ENCODE data around the gene PROSER3.
"Not testable (repeated sequence)": the region's sequence is repeated elsewhere in the genome, so short reads cannot be mapped to it uniquely, and the experiment has no call there.

PROSER3 gene

DNA sequence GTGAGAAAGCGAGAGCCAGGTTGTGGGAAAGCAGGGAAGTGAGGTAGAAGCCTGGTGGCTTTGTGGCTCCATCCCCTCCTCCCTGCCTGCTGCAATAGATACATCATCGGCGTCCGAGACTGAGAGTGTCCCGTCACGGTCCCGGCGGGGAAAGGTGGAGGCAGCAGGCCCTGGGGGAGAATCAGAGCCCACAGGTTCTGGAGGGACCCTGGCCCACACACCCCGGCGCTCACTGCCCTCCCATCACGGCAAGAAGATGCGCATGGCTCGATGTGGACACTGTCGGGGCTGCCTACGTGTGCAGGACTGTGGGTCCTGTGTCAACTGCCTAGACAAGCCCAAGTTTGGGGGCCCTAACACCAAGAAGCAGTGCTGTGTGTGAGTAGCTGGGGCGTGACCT, 35.1 kb upstream of the PROSER3 start:
- no peak for DNase-seq (ENCODE audit: low spot score)

- no peak for DNase-seq (ENCODE audit: low spot score)
Observed at GRCh38 chr19:35723671-35724070, 34.3 kb upstream of the PROSER3 start.

- DNase-seq (ENCODE audit: low spot score): not testable (repeated sequence)
Observed at GRCh38 chr19:35724132-35724531, 33.8 kb upstream of the PROSER3 start.

- DNase-seq (ENCODE audit: low spot score): no peak
Observed at GRCh38 chr19:35724560-35724959, 33.4 kb upstream of the PROSER3 start.

GRCh38 chr19:35725216-35725861, 32.6 kb upstream of the PROSER3 start:
- DNase-seq (ENCODE audit: low spot score): no peak

DNA sequence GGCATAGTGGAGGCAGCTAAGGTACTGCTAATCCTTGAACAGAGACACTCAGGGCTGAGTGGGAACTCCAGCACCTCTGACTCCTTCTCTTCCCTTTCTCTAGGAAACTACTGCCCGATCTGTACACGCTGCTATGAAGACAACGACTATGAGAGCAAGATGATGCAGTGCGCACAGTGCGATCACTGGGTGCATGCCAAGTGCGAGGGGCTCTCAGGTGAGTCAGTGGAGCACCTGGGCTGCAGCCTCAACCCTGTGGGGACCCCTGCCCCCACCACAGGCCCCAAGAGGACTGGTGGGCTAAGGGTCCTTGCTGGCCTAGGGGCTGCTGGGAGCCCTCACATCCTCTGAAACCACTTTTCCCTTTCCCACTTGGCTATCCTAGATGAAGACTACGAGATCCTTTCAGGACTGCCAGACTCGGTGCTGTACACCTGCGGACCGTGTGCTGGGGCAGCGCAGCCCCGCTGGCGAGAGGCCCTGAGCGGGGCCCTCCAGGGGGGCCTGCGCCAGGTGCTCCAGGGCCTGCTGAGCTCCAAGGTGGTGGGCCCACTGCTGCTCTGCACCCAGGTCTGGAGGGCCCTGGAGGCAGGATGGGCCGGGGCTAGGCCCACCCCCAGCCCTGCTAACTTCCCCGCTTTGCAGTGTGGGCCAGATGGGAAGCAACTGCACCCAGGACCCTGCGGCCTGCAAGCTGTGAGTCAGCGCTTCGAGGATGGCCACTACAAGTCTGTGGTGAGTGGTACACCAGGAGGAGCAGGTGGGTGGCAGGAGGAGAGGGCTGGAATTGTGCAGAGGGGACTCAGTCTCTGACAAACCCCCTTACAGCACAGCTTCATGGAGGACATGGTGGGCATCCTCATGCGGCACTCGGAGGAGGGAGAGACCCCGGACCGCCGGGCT, 30.7 kb upstream of the PROSER3 start:
- DNase-seq (ENCODE audit: low spot score): no peak

- DNase-seq (ENCODE audit: low spot score): no peak
Observed at GRCh38 chr19:35727956-35728706, 29.8 kb upstream of the PROSER3 start.

DNA sequence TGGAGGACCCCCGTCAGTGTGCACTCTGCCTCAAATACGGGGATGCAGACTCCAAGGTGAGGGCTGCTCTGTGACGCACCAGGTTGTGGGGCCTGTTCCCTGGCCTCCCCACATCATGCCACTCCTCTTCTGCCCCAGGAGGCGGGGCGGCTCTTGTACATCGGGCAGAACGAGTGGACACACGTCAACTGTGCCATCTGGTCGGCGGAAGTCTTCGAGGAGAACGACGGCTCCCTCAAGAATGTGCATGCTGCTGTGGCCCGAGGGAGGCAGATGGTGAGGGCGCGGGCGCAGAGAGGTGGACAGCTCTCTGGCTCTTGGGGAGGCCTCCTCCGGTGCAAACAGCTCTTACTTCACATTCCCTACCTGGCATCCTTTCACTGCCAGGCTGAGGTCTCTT, 29.0 kb upstream of the PROSER3 start:
- no peak for DNase-seq (ENCODE audit: low spot score)

GRCh38 chr19:35729763-35730162, 28.2 kb upstream of the PROSER3 start:
- no peak for DNase-seq (ENCODE audit: low spot score)

- no peak for DNase-seq (ENCODE audit: low spot score)
Observed at GRCh38 chr19:35730326-35730725, 27.6 kb upstream of the PROSER3 start.

DNA sequence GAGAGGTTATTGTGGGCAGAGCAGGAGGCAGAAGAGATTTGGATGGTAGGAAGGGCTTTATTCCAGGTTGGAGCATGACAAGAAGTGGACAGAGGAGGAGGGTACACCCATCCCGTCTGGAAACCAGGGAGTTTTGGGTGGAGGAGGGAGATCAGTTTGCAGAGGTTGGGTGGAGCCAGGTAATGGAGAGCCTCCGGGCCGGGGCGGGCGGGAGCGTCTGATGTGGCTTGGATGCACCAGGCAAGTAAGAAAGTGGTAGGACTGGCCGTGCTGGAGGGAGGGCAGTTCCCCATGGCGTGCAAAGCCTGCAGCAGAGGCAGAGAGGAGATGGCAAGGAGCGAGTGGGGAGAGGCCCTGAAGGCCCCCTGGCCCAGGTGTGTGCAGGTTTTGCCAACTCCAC, 26.6 kb upstream of the PROSER3 start:
- no peak for DNase-seq (ENCODE audit: low spot score)

DNA sequence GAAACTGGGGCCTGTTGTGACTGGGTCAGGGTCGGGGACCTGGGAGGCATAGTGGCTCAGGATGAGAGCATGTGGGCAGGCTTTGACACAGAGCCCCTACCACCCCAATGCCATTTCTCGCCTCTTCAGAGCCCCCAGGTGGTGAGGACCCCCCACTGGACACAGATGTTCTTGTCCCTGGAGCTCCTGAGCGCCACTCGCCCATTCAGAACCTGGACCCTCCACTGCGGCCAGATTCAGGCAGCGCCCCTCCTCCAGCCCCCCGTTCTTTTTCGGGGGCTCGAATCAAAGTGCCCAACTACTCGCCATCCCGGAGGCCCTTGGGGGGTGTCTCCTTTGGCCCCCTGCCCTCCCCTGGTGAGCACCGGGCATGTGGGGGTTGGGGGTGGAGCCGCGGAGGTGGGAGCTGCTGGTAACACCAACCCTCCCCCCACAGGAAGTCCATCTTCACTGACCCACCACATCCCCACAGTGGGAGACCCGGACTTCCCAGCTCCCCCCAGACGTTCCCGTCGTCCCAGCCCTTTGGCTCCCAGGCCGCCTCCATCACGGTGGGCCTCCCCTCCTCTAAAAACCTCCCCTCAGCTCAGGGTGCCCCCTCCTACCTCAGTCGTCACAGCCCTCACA, 26.1 kb upstream of the PROSER3 start:
- no peak for DNase-seq (ENCODE audit: low spot score)

DNA sequence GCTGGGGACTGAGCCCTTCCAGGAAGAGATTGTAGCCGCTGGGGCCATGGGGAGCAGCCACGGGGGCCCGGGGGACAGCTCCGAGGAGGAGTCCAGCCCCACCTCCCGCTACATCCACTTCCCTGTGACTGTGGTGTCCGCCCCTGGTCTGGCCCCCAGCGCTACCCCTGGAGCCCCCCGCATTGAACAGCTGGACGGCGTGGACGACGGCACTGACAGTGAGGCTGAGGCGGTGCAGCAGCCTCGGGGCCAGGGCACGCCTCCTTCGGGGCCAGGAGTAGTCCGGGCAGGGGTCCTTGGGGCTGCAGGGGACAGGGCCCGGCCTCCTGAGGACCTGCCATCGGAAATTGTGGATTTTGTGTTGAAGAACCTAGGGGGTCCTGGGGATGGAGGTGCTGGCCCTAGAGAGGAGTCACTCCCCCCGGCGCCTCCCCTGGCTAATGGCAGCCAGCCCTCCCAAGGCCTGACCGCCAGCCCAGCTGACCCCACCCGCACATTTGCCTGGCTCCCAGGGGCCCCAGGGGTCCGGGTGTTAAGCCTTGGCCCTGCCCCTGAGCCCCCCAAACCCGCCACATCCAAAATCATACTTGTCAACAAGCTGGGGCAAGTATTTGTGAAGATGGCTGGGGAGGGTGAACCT, 25.3 kb upstream of the PROSER3 start:
- no peak for DNase-seq (ENCODE audit: low spot score)

DNA sequence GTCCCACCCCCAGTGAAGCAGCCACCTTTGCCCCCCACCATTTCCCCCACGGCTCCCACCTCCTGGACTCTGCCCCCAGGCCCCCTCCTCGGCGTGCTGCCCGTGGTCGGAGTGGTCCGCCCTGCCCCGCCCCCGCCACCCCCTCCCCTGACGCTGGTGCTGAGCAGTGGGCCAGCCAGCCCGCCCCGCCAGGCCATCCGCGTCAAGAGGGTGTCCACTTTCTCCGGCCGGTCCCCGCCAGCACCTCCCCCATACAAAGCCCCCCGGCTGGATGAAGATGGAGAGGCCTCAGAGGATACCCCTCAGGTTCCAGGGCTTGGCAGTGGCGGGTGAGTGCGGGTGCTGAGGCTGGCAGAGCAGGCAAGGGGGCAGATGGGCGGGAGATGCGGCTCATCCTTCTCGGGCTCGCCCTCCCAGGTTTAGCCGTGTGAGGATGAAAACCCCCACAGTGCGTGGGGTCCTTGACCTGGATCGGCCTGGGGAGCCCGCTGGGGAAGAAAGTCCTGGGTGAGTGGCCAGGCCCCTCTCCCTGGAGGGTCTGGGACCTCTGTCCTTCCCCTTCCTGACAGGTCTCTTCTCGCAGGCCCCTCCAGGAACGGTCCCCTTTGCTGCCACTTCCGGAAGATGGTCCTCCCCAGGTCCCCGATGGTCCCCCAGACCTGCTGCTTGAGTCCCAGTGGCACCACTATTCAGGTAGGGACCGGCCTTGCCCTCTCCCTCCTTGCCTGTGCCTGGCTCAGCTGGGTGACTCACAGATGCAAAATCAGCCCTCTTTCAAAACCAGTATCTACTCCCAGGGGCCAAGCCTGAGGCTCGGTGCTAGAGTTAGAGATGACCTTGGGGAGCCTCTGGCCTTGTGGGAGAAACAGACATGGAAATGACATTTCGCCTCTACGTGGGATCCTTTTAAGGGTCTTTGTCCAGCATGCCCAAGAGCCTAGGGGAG, 24.5 kb upstream of the PROSER3 start:
- DNase-seq (ENCODE audit: low spot score): no peak

DNA sequence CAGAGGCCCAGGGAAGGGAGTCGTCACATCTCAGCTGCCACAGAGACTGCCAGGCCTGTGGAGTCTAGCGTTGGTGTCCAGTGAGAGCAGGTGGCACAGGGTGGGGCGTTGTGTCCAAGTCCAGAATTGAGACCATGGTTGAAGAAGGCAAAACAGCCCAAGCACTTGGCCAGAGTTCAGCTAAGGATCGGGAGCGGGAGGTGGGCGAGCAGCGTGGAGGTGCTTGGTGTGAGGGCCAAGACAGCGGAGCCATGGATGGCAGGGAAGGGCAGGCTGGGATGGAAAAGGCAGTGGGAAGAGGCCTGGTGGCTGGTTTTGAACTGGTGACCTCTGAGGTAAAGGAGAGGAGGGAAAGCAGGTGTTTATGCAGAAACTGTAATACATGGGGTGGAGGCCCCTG, 23.7 kb upstream of the PROSER3 start:
- DNase-seq (ENCODE audit: low spot score): no peak

- DNase-seq (ENCODE audit: low spot score): no peak
Observed at GRCh38 chr19:35734889-35735288, 23.1 kb upstream of the PROSER3 start.

DNA sequence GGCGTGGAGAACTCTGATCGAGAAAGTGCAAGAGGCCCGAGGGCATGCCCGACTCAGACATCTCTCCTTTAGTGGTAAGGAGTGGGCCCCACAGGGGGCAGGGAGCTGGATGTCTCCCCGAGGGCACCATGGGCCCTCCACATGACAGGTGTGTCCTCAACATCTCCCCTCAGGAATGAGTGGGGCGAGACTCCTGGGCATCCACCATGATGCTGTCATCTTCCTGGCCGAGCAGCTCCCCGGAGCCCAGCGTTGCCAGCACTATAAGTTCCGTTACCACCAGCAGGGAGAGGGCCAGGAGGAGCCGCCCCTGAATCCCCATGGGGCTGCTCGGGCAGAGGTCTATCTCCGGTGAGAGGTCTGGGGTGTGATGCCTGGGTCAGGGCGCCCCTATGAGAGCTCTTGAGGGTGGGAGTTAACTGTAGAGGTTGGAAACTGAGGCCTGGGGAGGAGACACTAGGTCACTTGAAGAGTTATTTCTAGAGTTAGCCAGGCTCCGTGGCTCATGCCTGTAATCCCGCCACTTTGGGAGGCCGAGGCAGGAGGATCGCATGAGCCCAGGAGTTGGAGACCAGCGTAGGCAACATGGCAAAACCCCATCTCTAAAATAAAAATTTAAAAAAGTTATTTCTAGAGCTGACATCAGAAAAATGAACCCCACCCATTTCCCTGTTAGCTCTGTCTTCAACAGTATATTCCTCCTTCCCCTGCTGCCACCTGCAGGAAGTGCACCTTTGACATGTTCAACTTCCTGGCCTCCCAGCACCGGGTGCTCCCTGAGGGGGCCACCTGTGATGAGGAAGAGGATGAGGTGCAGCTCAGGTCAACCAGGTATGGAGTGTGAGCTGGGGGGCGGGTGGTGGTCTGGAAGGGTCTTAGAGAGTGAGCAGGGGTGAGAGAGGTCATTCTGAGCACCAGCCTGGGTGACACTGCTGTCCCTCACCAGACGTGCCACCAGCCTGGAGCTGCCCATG, 20.8 kb upstream of the PROSER3 start:
- no peak for DNase-seq (ENCODE audit: low spot score)

DNA sequence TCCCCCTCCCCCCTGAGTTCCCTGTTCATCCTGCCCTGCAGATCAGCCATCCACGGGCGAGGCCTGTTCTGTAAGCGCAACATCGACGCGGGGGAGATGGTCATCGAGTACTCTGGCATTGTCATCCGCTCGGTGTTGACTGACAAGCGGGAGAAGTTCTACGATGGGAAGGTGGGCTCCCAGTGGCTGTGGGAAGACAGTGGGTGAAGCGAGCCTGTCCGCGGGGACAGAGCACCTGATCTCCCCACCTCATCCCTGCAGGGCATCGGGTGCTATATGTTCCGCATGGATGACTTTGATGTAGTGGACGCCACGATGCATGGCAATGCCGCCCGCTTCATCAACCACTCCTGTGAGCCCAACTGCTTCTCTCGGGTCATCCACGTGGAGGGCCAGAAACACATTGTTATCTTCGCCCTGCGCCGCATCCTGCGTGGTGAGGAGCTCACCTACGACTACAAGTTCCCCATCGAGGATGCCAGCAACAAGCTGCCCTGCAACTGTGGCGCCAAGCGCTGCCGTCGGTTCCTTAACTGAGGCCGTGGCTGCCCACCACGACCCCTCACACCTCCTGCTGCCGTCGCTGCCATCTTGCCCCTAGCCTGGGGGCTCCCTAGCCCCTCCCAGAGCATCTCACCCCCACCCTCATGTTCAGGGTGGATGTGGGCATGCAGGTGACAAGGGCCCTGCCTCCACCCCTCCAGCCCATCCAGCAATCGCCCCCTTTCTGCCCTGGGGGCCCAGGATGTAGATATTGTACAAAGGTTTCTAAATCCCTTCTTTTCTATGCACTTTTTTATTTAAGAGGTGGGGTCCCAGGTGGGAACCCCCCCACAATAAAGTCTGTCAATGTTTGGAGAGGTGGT, 19.7 kb upstream of the PROSER3 start:
- no peak for DNase-seq (ENCODE audit: low spot score)

GRCh38 chr19:35738887-35739229, 19.1 kb upstream of the PROSER3 start:
- DNase-seq (ENCODE audit: low spot score): no peak

Data from putamen (tissue), 1 donor.